ENCODE measurements around the gene FBXO41. TPM values are rescaled to one million over a fixed set of nuclear protein-coding genes. Genes with fewer than 3 reads are reported as not detected.

FBXO41 gene
- total and polyA plus RNA-seq, 10 of the 15 experiments (the other 5 are each of a cell fraction or from before 2014, with no cell fraction given), result 1.9 to 38.9 (median 11.3) TPM

DNA sequence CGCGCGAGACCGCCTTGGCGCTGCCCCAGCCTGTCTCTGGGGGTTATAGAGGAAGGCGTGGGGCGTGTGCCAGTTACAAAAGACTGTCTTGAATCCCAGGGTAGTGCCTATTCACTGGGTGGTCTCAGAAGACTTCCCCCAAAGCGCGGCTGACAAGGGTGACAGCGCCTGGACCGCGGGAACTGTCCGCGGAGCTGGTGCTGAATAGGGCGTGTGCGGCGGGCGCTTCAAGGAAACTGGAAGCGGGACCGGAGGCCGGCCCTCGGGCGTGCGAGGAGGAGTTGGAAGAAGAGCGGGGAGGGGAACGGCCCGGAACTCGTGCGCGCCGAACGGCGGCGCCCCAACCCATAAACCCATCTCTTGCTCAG is 6.8 kb upstream of the FBXO41 start:
- WGBS (ENCODE audit: insufficient coverage, insufficient replicate concordance, low lambda C conversion rate, missing lambda C conversion rate), result 11% methylated on average over 33 of the region's 34 CpGs

More for the DNA sequence above, 6.8 kb upstream of the FBXO41 start:
- CTCF ChIA-PET, result interaction anchor here (0.5 to 6.4 kb wide), 17 partner anchors 9 to 656 kb away, joined by 3 to 99 read pairs (median 5); partner anchors contain the start of genes ALMS1, CCT7, PRADC1 and SMYD5
- Histone ChIP-seq H3K9me3 (replicated peaks; ENCODE audit: control insufficient read depth, insufficient read depth, low read length) (no peaks in the 10 kb centered on the region; the same call in 2 of the 3 replicates), H3K4me3 (no peak overlapping the region), H3K79me2 (ENCODE audit: control insufficient read depth, insufficient read depth, low read length) (no peaks in the 10 kb centered on the region), H4K20me1 (ENCODE audit: control insufficient read depth, insufficient read depth) (peaks cover 4% of the 10 kb centered on the region; the same call in 1 of the 2 replicates), H3K27me3 (replicated peaks in 1 of 2; ENCODE audit: control insufficient read depth in 2 of 2, insufficient read depth in 2 of 2, low read length in 1 of 2) (peaks cover 13 to 22% of the 10 kb centered on the region in 2 experiments), H3K4me1 (ENCODE audit: control insufficient read depth, insufficient read depth, low read length) (peaks cover 4% of the 10 kb centered on the region; the same call in 1 of the 2 replicates), H3K36me3 (ENCODE audit: control insufficient read depth in 2 of 2, insufficient read depth in 2 of 2, low read length in 1 of 2) (no peaks in the 10 kb centered on the region), H3K9ac (ENCODE audit: control insufficient read depth, insufficient read depth, low read length) (no peak overlapping the region), H3K4me2 (ENCODE audit: control insufficient read depth, insufficient read depth) (peak overlapping the region; percentile 50), H2AFZ (ENCODE audit: control insufficient read depth, low read depth, low read length) (no peak overlapping the region), H3K27ac (ENCODE audit: control insufficient read depth, insufficient read depth) (no peak overlapping the region)
- in situ Hi-C loops (cut with MboI) (no loop called here), intact Hi-C loops (cut with micrococcal nuclease; ENCODE audit: unreplicated experiment) (loop anchor here (2.0 kb wide), 1 partner anchor 34 kb away; no protein-coding TSS in a partner anchor)
- TF ChIP-seq, protein P1, sequence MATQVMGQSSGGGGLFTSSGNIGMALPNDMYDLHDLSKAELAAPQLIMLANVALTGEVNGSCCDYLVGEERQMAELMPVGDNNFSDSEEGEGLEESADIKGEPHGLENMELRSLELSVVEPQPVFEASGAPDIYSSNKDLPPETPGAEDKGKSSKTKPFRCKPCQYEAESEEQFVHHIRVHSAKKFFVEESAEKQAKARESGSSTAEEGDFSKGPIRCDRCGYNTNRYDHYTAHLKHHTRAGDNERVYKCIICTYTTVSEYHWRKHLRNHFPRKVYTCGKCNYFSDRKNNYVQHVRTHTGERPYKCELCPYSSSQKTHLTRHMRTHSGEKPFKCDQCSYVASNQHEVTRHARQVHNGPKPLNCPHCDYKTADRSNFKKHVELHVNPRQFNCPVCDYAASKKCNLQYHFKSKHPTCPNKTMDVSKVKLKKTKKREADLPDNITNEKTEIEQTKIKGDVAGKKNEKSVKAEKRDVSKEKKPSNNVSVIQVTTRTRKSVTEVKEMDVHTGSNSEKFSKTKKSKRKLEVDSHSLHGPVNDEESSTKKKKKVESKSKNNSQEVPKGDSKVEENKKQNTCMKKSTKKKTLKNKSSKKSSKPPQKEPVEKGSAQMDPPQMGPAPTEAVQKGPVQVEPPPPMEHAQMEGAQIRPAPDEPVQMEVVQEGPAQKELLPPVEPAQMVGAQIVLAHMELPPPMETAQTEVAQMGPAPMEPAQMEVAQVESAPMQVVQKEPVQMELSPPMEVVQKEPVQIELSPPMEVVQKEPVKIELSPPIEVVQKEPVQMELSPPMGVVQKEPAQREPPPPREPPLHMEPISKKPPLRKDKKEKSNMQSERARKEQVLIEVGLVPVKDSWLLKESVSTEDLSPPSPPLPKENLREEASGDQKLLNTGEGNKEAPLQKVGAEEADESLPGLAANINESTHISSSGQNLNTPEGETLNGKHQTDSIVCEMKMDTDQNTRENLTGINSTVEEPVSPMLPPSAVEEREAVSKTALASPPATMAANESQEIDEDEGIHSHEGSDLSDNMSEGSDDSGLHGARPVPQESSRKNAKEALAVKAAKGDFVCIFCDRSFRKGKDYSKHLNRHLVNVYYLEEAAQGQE (IDR thresholded peaks at IDR 0.05; ENCODE audit: low read depth, low read length), result peak; percentile 98
- TF ChIP-seq POLR2A (IDR thresholded peaks at IDR 0.05; ENCODE audit: low read depth, low read length) (no peak), RUNX3 (IDR thresholded peaks at IDR 0.05; ENCODE audit: low read length) (0 out of 2 replicates have a peak, but pooled peaks have one; percentile 13), MXI1 (IDR thresholded peaks at IDR 0.05; ENCODE audit: low read depth, low read length) (peak; percentile 80), NFYA (IDR thresholded peaks at IDR 0.05; ENCODE audit: borderline replicate concordance, low read depth, low read length) (no peak), SIN3A (IDR thresholded peaks at IDR 0.05; ENCODE audit: low read depth, low read length) (peak; percentile 36; the same call in 1 of the 2 replicates)
- TF ChIP-seq, protein P2, sequence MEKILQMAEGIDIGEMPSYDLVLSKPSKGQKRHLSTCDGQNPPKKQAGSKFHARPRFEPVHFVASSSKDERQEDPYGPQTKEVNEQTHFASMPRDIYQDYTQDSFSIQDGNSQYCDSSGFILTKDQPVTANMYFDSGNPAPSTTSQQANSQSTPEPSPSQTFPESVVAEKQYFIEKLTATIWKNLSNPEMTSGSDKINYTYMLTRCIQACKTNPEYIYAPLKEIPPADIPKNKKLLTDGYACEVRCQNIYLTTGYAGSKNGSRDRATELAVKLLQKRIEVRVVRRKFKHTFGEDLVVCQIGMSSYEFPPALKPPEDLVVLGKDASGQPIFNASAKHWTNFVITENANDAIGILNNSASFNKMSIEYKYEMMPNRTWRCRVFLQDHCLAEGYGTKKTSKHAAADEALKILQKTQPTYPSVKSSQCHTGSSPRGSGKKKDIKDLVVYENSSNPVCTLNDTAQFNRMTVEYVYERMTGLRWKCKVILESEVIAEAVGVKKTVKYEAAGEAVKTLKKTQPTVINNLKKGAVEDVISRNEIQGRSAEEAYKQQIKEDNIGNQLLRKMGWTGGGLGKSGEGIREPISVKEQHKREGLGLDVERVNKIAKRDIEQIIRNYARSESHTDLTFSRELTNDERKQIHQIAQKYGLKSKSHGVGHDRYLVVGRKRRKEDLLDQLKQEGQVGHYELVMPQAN (conservative IDR thresholded peaks at IDR 0.05), result peak; percentile 43; the same call in 1 of the 2 replicates
- BruUV-seq (replicated peaks), result no TSS peak
- RAD21 ChIA-PET (ENCODE audit: unreplicated experiment), result interaction anchor here (1.4 to 3.4 kb wide), 5 partner anchors 10 to 114 kb away, joined by 3 to 21 read pairs (median 4); partner anchors contain the start of genes CCT7 and PRADC1
- SMC1A ChIA-PET (ENCODE audit: uncharacterized antibody, unreplicated experiment), result interaction anchor here (1.5 to 5.6 kb wide), 4 partner anchors 38 to 81 kb away, joined by 5 to 39 read pairs (median 14); partner anchors contain the start of gene SMYD5
- DNase-seq (ENCODE audit: low read depth, low spot score) (no peak), FAIRE-seq (no peak), ATAC-seq (peak; percentile 40)
- POLR2A ChIA-PET, result interaction anchor here (0.6 to 1.8 kb wide), 3 partner anchors 19 to 78 kb away, joined by 3 to 4 read pairs (median 4); partner anchors contain the start of gene PRADC1

All from GM12878 (cell line).